Stimulated activated CD4-positive, alpha-beta T cell treated with anti-CD3 and anti-CD28 coated beads, Interleukin-2, amount 100 ng/mL, for 4 hours (primary cell): ENCODE data around the gene KCNQ1OT1.

Experiments used
- DNase-seq: peaks from one replicate; pipeline ENCODE4 v3.0.0-alpha.2; 2020; ENCODE audit warnings: low read depth

The KCNQ1OT1 gene

GRCh38 chr11:2570211-2570811 is 129.5 kb downstream of the KCNQ1OT1 start:
- DNase-seq, result no peak

- no peak for DNase-seq
Measured at GRCh38 chr11:2569731-2570210, 130.0 kb downstream of the KCNQ1OT1 start.

- no peak for DNase-seq
Measured at GRCh38 chr11:2569321-2569721, 130.5 kb downstream of the KCNQ1OT1 start.

GRCh38 chr11:2567026-2567671 is 132.6 kb downstream of the KCNQ1OT1 start:
- DNase-seq, result no peak

GRCh38 chr11:2566223-2567025 is 133.4 kb downstream of the KCNQ1OT1 start:
- no peak for DNase-seq

GRCh38 chr11:2565447-2566222 is 134.2 kb downstream of the KCNQ1OT1 start:
- no peak for DNase-seq

- DNase-seq, result no peak
Measured at GRCh38 chr11:2564588-2565425, 135.0 kb downstream of the KCNQ1OT1 start.

GRCh38 chr11:2564008-2564530 is 135.7 kb downstream of the KCNQ1OT1 start:
- DNase-seq, result no peak

GRCh38 chr11:2563213-2564007 is 136.4 kb downstream of the KCNQ1OT1 start:
- no peak for DNase-seq

- no peak for DNase-seq
Measured at GRCh38 chr11:2562890-2563212, 136.9 kb downstream of the KCNQ1OT1 start.

- no peak for DNase-seq
Measured at GRCh38 chr11:2561696-2562581, 137.9 kb downstream of the KCNQ1OT1 start.

- no peak for DNase-seq
Measured at GRCh38 chr11:2559527-2560311, 140.1 kb downstream of the KCNQ1OT1 start.

- DNase-seq, result no peak
Measured at GRCh38 chr11:2558861-2559526, 140.8 kb downstream of the KCNQ1OT1 start.

- no peak for DNase-seq
Measured at GRCh38 chr11:2558397-2558796, 141.4 kb downstream of the KCNQ1OT1 start.
